Small intestine (tissue), 7 donors: ENCODE data around the gene CORO2A. TPM values are rescaled to one million over a fixed set of nuclear protein-coding genes. Genes with fewer than 3 reads are reported as not detected.
"Not testable (repeated sequence)": the region's sequence is repeated elsewhere in the genome, so short reads cannot be mapped to it uniquely, and the experiment has no call there.

Experiments used
- DNase-seq, 2 donors: peaks; one replicate each; pipeline versions ENCODE4 v3.0.0 to v3.0.0-alpha.2; 2013
- FAIRE-seq: peaks from 2 replicates; lab custom pipeline; 2012; peaks lifted over from hg19 to GRCh38; lab: Jason Lieb, UNC
- H3K27ac ChIP-seq, 3 donors: one replicate each; pipeline ENCODE4 v1.5.1; 2013; ENCODE audit warnings: low read length in 2 of 3, mild to moderate bottlenecking in 2 of 3, control low read depth in 1 of 3, inconsistent platforms in 1 of 3, low read depth in 1 of 3, moderate library complexity in 1 of 3
- H3K27me3 ChIP-seq, 3 donors: one replicate each; pipeline ENCODE4 v1.6.1; 2013; ENCODE audit warnings: low read length in 3 of 3, inconsistent platforms in 1 of 3; ENCODE audit not compliant: control insufficient read depth in 3 of 3, insufficient read depth in 3 of 3
- H3K36me3 ChIP-seq, 3 donors: one replicate each; pipeline ENCODE4 v1.6.1; 2013; ENCODE audit warnings: low read length in 3 of 3, inconsistent platforms in 1 of 3, low read depth in 1 of 3, mild to moderate bottlenecking in 1 of 3, moderate library complexity in 1 of 3; ENCODE audit not compliant: control insufficient read depth in 3 of 3, insufficient read depth in 2 of 3
- H3K4me1 ChIP-seq, 3 donors: one replicate each; pipeline ENCODE4 v1.6.1; 2013; ENCODE audit warnings: low read length in 2 of 3, inconsistent platforms in 1 of 3, low read depth in 1 of 3, mild to moderate bottlenecking in 1 of 3, moderate library complexity in 1 of 3; ENCODE audit not compliant: control insufficient read depth in 3 of 3, insufficient read depth in 2 of 3
- H3K4me3 ChIP-seq, 3 donors: one replicate each; pipeline ENCODE4 v1.5.1; 2013; ENCODE audit warnings: low read length in 3 of 3, control low read depth in 1 of 3, inconsistent platforms in 1 of 3, low read depth in 1 of 3, mild to moderate bottlenecking in 1 of 3, moderate library complexity in 1 of 3
- H3K9me3 ChIP-seq, 2 donors: one replicate each; pipeline ENCODE4 v1.6.1; 2013; ENCODE audit warnings: low read depth in 1 of 2, low read length in 1 of 2; ENCODE audit not compliant: control insufficient read depth in 2 of 2, insufficient read depth in 1 of 2
- WGBS, 3 donors: extraction: QIAGEN DNeasy Blood & Tissue Kit; methylation state at CpG; one replicate each; pipeline ENCODE4 v1.1.7; 2013; 5-methylcytosine and 5-hydroxymethylcytosine counted together
- polyA plus RNA-seq, 4 donors: library from polyadenylated mRNA; stranded (reverse) in 3 of 4; unstranded in 1 of 4; fragments of 200-250 nt in 3 of 4; fragments of 120-200 nt in 1 of 4; gene quantifications; one replicate each; pipeline versions ENCODE4 v1.2.1 to v1.2.3, GENCODE V29; 2013
- donor health status: healthy with polysubstance abuse.
- donor health status: control.
- donor health status: control.
- donor health status: Bipolar disorder and iron deficiency.
- donor health status: healthy.

Gene CORO2A
- polyA plus RNA-seq, 4 donors = 35.1 to 68.2 (median 51.2) TPM

GRCh38 chr9:98128316-98128715 is 64.1 kb downstream of the CORO2A start:
- peaks cover 7 to 95% (median 38%) of the 10 kb centered on the region in 3 donors for H3K36me3 ChIP-seq
- H3K9me3 ChIP-seq = no peaks in the 10 kb centered on the region
- no peak overlapping the region for H3K27ac ChIP-seq

GRCh38 chr9:98127226-98127625 is 65.2 kb downstream of the CORO2A start:
- no peaks in the 10 kb centered on the region for H3K9me3 ChIP-seq
- DNase-seq = no peak
- WGBS, 3 donors = 95 to 100% (median 96%) methylated on average over 8 of the region's 8 CpGs
- peaks cover 7 to 95% (median 35%) of the 10 kb centered on the region in 3 donors for H3K36me3 ChIP-seq
- no peak for FAIRE-seq
- no peaks in the 10 kb centered on the region for H3K27me3 ChIP-seq
- no peaks in the 10 kb centered on the region for H3K4me1 ChIP-seq
- H3K4me3 ChIP-seq = no peak overlapping the region
- H3K27ac ChIP-seq = no peak overlapping the region

More at GRCh38 chr9:98128316-98128715, 64.1 kb downstream of the CORO2A start:
- H3K27me3 ChIP-seq = no peaks in the 10 kb centered on the region
- H3K4me1 ChIP-seq = no peaks in the 10 kb centered on the region
- no peak overlapping the region for H3K4me3 ChIP-seq
- DNase-seq = no peak
- FAIRE-seq = no peak
- WGBS, 3 donors = 94 to 98% (median 97%) methylated on average over 16 of the region's 16 CpGs

GRCh38 chr9:98124637-98125426 is 67.6 kb downstream of the CORO2A start:
- H3K27me3 ChIP-seq = no peaks in the 10 kb centered on the region
- no peak overlapping the region for H3K27ac ChIP-seq
- peaks cover 0 to 20% (median 0%) of the 10 kb centered on the region in 3 donors for H3K4me1 ChIP-seq
- no peak for FAIRE-seq
- DNase-seq = no peak
- no peaks in the 10 kb centered on the region for H3K9me3 ChIP-seq
- H3K36me3 ChIP-seq = peaks cover 7 to 80% (median 20%) of the 10 kb centered on the region in 3 donors
- WGBS, 3 donors = 93 to 95% (median 94%) methylated on average over 15 of the region's 15 CpGs
- no peak overlapping the region for H3K4me3 ChIP-seq

GRCh38 chr9:98124091-98124490 is 68.3 kb downstream of the CORO2A start:
- peaks cover 0 to 21% (median 0%) of the 10 kb centered on the region in 3 donors for H3K4me1 ChIP-seq
- DNase-seq, H3K27me3 ChIP-seq, H3K9me3 ChIP-seq, H3K27ac ChIP-seq, FAIRE-seq, H3K4me3 ChIP-seq: not testable (repeated sequence)
- peaks cover 7 to 73% (median 19%) of the 10 kb centered on the region in 3 donors for H3K36me3 ChIP-seq
- 94 to 97% (median 97%) methylated on average over 13 of the region's 13 CpGs for WGBS, 3 donors

- no peak overlapping the region for H3K4me3 ChIP-seq
- 4 to 23% (median 12%) methylated on average over 3 of the region's 3 CpGs for WGBS, 3 donors
- no peaks in the 10 kb centered on the region for H3K9me3 ChIP-seq
- peak; percentile 72 to 82 for DNase-seq
- peak; percentile 19 for FAIRE-seq
- H3K27me3 ChIP-seq = no peaks in the 10 kb centered on the region
- H3K36me3 ChIP-seq = peaks cover under 1 to 54% (median 6%) of the 10 kb centered on the region in 3 donors
- H3K4me1 ChIP-seq = peaks cover 0 to 29% (median 5%) of the 10 kb centered on the region in 3 donors
- peak overlapping the region in 2 of 3 donors; percentile 85 to 89 for H3K27ac ChIP-seq
Measured at GRCh38 chr9:98121058-98121457, 71.4 kb downstream of the CORO2A start.

GRCh38 chr9:98120476-98120875 is 72.0 kb downstream of the CORO2A start:
- 13 to 48% (median 40%) methylated on average over 3 of the region's 3 CpGs for WGBS, 3 donors
- Histone ChIP-seq H3K4me1 (peaks cover 0 to 29% (median 5%) of the 10 kb centered on the region in 3 donors), H3K27ac (peak overlapping the region; percentile 89 to 94 (median 92)), H3K4me3 (no peak overlapping the region), H3K27me3 (no peaks in the 10 kb centered on the region), H3K36me3 (peaks cover 2 to 58% (median 6%) of the 10 kb centered on the region in 3 donors), H3K9me3 (no peaks in the 10 kb centered on the region)
- DNase-seq = peak; percentile 91 to 96
- FAIRE-seq = no peak

- H3K9me3 ChIP-seq = no peaks in the 10 kb centered on the region
- H3K4me3 ChIP-seq = peak within 1 kb of the TSS; percentile 66 to 75 (median 71)
- FAIRE-seq (no peak), DNase-seq (peak; percentile 89 to 93)
- H3K36me3 ChIP-seq = peaks cover 0 to 48% (median 2%) of the 10 kb centered on the region in 3 donors
- peaks cover 0 to 29% (median 5%) of the 10 kb centered on the region in 3 donors for H3K4me1 ChIP-seq
- peak within 1 kb of the TSS; percentile 89 to 99 (median 98) for H3K27ac ChIP-seq
- 1 to 3% (median 1%) methylated on average over 64 to 71 of the region's 71 CpGs for WGBS, 3 donors
- H3K27me3 ChIP-seq = no peaks in the 10 kb centered on the region
Measured at GRCh38 chr9:98118640-98119601, 73.5 kb downstream of the CORO2A start, which contains the start of gene TRIM14. TRIM14 (minus strand) TSS chr9:98119222; CDS start chr9:98119188, 34 bp downstream.
